Caki2 (cell line): ENCODE measurements around the gene PDE8B. TPM values are rescaled to one million over a fixed set of nuclear protein-coding genes. Genes with fewer than 3 reads are reported as not detected.

ENCODE experiments used
- DNase-seq: peaks from one replicate; pipeline ENCODE4 v3.0.0-alpha.2; 2015; ENCODE audit warnings: low read depth
- in situ Hi-C: cut with HindIII; loops from 2 replicates; pipeline ENCODE4 v1.10.0; 2016; ENCODE audit warnings: low sequenced_read_pairs, low pct_unique_long_range_greater_than_20kb, mixed read lengths
- total RNA-seq: library from RNA; depleted of rRNA; stranded (reverse); fragments of >200 nt; shearing (Covaris generic); gene quantifications from 2 replicates; pipeline ENCODE4 v1.2.3, GENCODE V29; 2014; ENCODE audit warnings: low replicate concordance

The PDE8B gene
- total RNA-seq, 1 experiment from 2014 or later = not detected

DNA sequence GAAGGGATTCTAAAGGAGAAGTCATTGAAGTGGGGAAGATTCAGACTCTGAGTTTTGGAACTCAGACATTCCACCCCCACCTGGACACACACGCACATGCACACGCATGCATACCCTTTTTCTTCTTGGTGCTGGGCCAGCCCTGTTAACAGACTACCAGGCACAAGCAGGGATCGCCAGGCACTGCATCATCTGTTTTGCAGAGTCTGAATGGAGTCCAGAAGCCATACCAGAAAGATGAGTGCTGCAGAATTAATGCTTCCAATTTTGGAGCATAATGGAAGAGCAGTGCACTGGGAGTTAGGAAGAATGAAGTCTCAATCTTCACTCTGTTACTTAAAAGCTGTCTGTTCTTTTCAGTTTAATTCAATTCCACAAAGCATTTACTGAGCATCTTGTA, 95.5 kb downstream of the PDE8B start:
- in situ Hi-C loops = no loop called here
- DNase-seq = no peak

DNA sequence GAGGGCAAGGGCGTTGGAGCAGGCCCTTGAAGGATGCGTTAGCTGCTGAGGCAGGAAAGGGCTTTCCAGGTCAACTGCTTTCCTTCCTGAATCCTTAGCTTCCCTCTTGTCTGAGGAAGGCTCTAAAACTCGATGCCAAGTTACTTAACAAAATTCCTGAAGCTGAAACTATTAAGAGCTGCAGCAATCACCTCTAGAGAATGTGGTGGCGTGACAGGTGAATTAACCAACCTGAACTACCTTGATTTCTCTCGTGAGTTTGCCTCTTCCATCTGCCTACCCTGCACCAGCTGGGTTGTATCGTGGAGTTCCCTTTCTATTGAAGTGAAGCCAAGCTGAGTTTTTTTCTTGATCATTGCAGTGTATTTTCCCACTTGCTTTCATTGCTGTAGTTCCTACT, 96.1 kb downstream of the PDE8B start:
- DNase-seq = no peak
- in situ Hi-C loops = no loop called here

GRCh38 chr5:77308154-77308960, 97.9 kb downstream of the PDE8B start:
- no peak for DNase-seq
- in situ Hi-C loops = no loop called here

DNA sequence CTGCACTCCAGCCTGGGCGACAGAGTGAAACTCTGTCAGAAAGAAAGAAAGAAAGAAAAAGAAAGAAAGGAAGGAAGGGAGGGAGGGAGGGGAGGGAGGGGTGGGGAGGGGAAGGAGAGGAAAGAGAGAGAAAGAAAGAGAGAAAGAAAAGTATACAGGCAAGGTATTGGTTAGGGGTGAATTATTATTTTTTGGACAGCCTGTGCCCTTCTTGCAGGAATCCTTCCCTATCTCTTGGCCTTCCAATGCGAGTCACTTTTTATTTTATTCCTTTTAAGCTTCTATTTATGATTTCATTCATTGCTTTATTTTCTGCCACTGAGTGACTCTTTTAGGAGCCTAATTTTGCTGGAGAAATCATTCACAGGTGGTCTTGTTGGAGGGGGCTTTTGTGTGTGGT, 98.7 kb downstream of the PDE8B start:
- DNase-seq = no peak
- in situ Hi-C loops = no loop called here

DNA sequence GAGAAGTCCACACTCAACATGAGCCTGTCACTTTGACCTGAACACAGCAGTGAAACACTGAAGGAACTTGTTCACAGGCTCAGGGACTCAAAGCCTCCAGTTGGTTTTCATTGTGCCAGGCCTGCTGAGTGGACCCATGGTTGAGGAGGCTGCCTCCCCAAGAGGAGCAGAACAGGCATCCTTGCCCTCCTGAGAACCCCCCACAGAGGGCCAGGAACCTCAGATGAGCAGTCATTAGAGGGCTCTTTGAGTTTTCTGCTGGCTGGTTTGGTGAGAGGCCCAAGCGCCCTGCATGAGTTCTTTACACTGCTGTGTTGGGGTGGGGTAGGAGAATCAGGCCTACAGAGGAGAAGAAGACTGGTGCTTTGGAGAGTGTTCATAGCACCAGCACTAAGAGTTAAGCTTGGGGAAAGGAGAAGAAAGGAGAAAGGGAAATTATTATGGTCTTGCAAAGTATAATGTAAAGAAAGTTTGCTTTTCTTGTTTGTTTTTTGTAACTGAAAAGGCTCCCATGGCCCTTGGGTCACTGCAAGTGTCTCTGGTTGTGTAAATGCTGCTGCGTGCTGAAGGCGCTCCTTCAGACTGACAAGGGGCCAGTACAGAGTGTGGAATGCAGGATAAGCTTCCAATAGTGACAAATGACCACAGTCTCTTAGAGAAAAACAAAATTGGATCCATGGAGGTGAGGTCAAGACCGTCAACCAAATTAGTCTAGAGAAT, 100.2 kb downstream of the PDE8B start:
- in situ Hi-C loops = no loop called here
- no peak for DNase-seq

- in situ Hi-C loops = no loop called here
- DNase-seq = no peak
These were observed 100.7 kb downstream of the PDE8B start for GRCh38 chr5:77311214-77311571.

DNA sequence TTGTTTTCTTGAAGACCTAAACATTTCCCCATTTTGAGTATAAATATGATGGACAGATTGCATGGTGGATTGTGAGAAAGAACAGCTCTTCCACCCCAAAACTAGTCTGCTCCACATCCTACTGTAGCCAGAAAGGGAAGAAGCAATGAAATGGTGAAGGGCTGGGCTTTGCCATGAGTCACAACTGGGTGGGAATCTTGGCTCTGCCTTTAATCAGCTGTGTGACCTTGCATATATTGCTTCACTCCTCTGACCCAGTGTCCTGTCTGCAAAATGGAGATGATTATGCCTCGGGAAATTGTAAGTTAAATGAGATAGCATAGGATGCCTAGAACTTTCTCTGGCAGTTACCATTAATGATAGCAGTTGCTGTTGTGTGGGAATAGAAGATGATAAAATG, 101.9 kb downstream of the PDE8B start:
- no peak for DNase-seq
- in situ Hi-C loops = no loop called here

DNA sequence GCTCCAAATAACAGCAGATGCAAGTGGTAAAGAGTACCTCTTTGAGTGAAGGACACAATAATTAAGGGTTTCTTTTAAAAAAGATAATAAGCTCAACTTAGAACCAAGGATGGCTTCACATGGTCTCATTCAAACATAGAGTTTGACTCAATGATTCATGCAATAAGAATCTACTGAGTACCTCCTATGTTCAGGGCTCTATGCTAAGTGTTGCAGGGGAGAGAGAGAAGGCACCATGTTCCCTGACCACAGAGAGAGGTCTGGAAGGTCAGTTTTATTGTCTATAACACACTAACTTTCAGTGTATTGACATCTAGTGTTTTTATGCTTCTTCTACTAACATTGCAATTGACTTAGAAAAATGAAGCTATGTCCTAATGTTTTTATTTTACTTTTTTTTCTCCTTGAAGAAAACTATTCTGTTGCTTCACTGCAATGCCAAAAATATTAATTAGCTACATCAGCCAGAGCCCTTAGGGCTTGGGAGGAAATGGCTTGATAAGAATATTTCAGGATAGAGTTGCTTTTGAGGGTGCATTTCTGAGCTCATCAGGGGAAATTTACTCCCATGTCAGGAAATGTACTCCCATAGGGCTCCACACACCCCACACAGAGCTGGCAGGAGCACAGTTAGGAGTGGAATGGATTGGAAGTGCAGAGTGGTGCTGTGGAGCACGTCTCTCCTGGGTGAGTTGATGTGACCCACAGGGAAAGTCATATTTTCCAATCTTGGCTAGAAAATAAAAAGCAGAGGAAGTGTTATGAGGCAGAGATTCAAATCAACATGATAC, 106.6 kb downstream of the PDE8B start:
- DNase-seq = no peak
- in situ Hi-C loops = no loop called here

DNA sequence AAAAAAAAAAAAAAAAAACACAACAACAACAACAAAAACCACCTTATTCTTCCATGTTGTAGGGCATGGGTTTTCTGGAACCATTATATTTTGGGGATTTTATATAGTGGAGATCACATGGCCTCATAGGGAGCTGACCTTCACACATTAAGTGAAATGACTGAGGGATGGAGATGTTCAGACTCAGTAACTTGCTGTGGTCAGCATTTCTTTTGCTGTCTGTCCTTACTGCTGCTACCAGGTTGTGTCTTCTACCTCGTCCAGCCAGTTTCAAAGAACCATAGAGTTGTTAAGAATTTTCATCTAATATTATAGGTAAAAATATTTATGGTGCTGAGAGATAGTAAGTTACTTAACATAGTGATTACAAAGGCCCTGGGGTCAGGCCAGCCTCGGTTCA, 107.6 kb downstream of the PDE8B start:
- no peak for DNase-seq
- in situ Hi-C loops = no loop called here

DNA sequence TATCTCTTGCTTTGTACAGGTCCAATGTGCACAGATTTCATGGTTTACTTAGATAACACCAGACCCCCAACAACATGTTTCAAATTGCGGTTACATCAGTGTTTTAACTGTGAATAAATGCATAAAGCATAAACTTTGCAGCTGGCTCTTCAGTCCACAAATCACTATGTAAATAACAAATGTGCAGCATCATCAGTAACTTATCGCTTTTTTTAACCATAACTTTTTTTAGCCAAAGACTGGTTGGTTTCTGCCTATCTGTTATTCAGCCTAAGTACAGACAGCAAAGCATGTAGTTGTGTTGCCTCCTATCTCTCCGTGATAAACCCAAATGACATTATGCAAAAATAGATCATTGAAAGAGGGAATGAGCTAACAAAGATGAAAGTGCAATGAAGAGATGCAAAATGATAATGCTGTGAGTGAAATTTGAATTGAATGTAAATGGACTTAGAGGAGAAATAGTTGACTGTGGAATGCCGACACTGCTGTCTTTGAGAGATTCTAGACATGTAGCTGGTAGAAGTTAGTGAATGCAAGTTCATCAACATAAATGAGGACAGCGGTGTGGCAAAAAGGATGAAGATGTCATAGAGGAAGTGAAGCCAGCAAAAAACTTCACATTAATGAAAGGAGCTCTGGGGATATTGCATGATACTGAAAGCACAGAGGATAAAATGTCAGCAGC, 108.8 kb downstream of the PDE8B start:
- in situ Hi-C loops = no loop called here

DNA sequence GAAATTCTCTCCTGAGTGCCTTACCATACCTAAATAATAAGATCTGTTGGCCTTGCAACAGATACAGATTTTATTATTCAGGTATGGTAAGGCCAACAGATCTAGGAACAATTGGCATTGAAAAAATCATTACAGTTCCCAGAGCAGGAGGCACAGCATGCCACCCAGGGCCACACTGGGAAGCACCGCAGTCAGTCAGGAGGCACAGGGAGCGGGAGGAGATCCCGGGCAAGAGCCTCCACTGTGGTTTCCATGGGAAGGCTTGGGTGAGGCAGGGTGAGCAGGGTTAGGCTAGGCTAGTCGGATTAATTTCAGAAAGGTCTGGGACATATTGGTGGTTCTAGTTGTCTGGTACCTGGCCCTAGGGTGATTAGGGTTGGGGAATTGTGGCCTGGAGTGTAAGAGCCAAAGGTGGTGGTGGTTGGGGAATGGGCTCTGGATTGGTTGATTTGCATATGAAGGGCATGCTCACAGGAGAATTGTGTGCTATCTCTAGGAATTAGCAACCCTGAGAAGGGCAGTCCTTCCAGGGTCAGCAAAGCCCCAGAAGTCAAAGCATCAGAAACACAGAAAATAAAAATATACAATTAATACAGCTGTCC, 111.4 kb downstream of the PDE8B start:
- in situ Hi-C loops = no loop called here
- no peak for DNase-seq

More for the DNA sequence above, 108.8 kb downstream of the PDE8B start:
- DNase-seq = no peak

GRCh38 chr5:77322406-77322805, 111.9 kb downstream of the PDE8B start:
- DNase-seq = no peak
- in situ Hi-C loops = no loop called here

GRCh38 chr5:77325921-77326541, 115.6 kb downstream of the PDE8B start:
- in situ Hi-C loops = no loop called here

DNA sequence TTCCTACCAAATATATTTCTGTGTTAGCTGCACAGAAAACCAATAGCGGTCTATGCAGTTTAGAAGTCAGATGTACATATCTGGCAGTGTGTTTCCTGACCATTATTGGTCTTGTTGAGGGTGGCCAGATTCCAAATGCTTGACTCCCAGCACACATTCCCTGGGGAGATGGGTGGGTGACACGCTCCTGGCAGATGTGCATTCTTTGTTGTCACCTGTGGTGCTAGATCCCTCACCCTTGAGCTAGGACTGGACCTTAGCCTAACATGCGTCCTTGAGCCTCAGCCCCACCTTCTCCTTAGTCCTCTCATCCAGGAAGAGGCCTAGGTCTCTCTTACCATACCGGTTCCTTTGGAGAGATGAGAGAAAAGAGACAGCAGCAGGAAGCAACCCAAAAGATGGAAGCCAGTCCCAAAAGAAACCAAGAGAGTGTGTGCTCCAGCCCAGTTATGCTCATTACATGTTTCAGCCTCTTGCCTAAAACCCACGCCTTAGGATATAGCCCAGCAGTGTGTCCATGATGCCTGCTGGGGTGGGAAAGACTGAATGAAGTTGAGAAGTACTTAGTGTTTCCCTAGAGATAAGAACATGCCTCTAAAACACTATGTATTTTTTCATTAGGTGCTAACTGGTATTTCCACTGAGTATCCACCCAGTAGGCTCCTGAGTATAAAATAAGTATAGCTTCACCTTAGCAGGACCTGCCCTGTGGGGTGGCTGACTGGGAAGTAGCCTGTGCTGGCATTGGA, 116.7 kb downstream of the PDE8B start:
- in situ Hi-C loops = no loop called here
- DNase-seq = no peak

More at GRCh38 chr5:77325921-77326541, 115.6 kb downstream of the PDE8B start:
- no peak for DNase-seq

- in situ Hi-C loops = no loop called here
- no peak for DNase-seq
These were observed 118.6 kb downstream of the PDE8B start for GRCh38 chr5:77328930-77329647.

DNA sequence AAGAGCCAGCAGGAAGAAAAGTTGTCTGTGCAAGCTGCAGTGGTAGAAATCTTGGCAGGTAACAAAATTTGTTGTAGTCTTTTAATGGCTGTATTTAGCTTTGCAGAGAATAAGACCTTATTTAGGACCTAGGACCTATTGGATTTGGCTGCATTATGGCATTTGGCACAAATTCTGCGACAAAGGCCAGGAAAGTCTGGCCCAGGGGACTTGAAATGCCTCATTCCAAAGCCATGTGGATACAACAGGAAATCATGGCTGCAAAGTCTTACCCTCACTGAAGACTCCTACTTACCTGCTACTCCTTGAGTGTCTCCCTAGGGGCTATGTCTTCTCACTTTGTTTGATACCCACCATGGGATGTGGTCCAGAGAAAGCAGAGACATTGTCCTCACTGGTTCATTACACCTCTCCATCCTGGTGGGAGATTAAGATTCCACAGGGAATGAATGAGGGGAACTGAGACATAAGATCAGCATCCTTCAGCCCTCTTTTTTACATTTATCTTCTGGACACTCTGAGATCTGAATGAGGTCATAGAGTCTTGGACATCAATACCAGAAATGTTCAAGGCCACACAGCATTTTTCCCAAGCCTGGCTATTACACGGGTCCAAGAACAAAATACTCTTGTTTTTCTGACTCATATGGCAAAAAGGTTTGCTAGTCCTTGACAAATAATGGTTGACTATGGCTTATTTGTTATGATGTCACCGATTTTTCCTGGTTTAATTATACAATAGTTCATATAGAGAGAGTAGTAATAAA, 119.4 kb downstream of the PDE8B start:
- no peak for DNase-seq
- in situ Hi-C loops = no loop called here
